Measurements from ENCODE around the gene TEX11.

DNA sequence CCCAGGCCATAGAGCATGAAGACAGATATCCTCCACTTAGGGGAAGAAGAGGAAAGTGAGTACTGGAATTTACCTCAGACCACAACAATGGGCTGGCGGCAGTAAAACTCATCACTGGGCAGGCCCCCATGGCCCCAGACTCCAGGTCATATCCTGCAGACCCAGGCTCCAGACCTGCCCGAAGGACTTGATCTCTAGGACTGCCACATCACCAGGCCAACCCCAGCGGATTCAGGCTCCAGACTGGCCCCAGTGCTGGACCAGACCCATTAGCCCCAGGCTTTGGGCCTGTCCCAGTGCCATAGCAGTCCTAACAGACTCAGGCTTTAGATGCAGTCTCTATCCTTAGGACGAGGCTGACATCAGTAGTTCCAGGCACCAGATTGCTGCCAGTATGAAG lies 273.3 kb downstream of the TEX11 start:
- TF ChIP-seq, protein P1, sequence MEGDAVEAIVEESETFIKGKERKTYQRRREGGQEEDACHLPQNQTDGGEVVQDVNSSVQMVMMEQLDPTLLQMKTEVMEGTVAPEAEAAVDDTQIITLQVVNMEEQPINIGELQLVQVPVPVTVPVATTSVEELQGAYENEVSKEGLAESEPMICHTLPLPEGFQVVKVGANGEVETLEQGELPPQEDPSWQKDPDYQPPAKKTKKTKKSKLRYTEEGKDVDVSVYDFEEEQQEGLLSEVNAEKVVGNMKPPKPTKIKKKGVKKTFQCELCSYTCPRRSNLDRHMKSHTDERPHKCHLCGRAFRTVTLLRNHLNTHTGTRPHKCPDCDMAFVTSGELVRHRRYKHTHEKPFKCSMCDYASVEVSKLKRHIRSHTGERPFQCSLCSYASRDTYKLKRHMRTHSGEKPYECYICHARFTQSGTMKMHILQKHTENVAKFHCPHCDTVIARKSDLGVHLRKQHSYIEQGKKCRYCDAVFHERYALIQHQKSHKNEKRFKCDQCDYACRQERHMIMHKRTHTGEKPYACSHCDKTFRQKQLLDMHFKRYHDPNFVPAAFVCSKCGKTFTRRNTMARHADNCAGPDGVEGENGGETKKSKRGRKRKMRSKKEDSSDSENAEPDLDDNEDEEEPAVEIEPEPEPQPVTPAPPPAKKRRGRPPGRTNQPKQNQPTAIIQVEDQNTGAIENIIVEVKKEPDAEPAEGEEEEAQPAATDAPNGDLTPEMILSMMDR (IDR thresholded peaks at IDR 0.05), result no peak
- no peak for TF ChIP-seq EP300 (IDR thresholded peaks at IDR 0.05)
- TF ChIP-seq POLR2AphosphoS5 (IDR thresholded peaks at IDR 0.05), result no peak
